ENCODE measurements around the gene LMNA. TPM values are rescaled to one million over a fixed set of nuclear protein-coding genes. Genes with fewer than 3 reads are reported as not detected.

Gene LMNA
- total RNA-seq, 1 experiment from 2014 or later: 51.0 TPM

- no peak overlapping the region for H3K4me2 ChIP-seq (ENCODE audit: insufficient read depth, insufficient read length, low read length)
- peak overlapping the region; percentile 61; the same call in 1 of the 2 replicates for H3K14ac ChIP-seq (ENCODE audit: insufficient read depth, low read length)
- H2BK12ac ChIP-seq (ENCODE audit: insufficient read length, low read depth, low read length): no peak overlapping the region
- no peaks in the 10 kb centered on the region for H3K9me3 ChIP-seq (ENCODE audit: control insufficient read depth, low read depth, low read length)
- H2BK20ac ChIP-seq (ENCODE audit: low read depth, low read length, poor library complexity, severe bottlenecking): no peak overlapping the region
- no peak overlapping the region for H2BK120ac ChIP-seq (ENCODE audit: low read depth, low read length, poor library complexity, severe bottlenecking)
- WGBS (ENCODE audit: extremely low coverage, insufficient read length, low lambda C conversion rate): no CpG with 5 or more reads among the region's 12 CpGs
- Mint-ChIP-seq H3K27ac (peak overlapping the region in 1 of 3 experiments; percentile 9; a peak in 2 of 7 replicates), H3K36me3 (ENCODE audit: insufficient read depth in 1 of 3, low read depth in 3 of 3) (peaks cover 0 to 15% (median 2%) of the 10 kb centered on the region in 3 experiments; a peak in 5 of 7 replicates), H3K27me3 (ENCODE audit: low read depth) (no peaks in the 10 kb centered on the region), H3K4me1 (peaks cover 41 to 46% of the 10 kb centered on the region in 2 experiments), H3K4me3 (no peak overlapping the region; a peak in 1 of 5 replicates), H3K9me3 (no peaks in the 10 kb centered on the region)
- H3K79me2 ChIP-seq (ENCODE audit: insufficient read depth, low read length): no peaks in the 10 kb centered on the region
- H4K20me1 ChIP-seq (ENCODE audit: control insufficient read depth, insufficient read depth, insufficient read length): no peaks in the 10 kb centered on the region
- H3K4ac ChIP-seq (ENCODE audit: low read depth, low read length): no peak overlapping the region
- no peak overlapping the region for H3T11ph ChIP-seq (ENCODE audit: low read length)
- no peak overlapping the region for H4K91ac ChIP-seq (ENCODE audit: insufficient read length, low read depth, low read length)
- H2AK5ac ChIP-seq (ENCODE audit: insufficient read length, low read length): no peak overlapping the region
- H3K4me1 ChIP-seq (ENCODE audit: insufficient read depth, low read length): peaks cover 10% of the 10 kb centered on the region
- H3K9ac ChIP-seq (ENCODE audit: extremely low read depth, insufficient read length, low read length): no peak overlapping the region
- H4K5ac ChIP-seq (ENCODE audit: insufficient read length, low read depth, low read length): no peak overlapping the region
- H2BK5ac ChIP-seq (ENCODE audit: insufficient read length, low read length): no peak overlapping the region
- no peak overlapping the region for H2BK15ac ChIP-seq (ENCODE audit: low read depth, low read length)
- no peak overlapping the region for H3K56ac ChIP-seq (ENCODE audit: insufficient read length, low read depth, low read length)
- no peak overlapping the region for H3K27ac ChIP-seq (ENCODE audit: insufficient read length, low read depth, low read length)
- no peak overlapping the region for H3K18ac ChIP-seq (ENCODE audit: insufficient read length, low read depth, low read length)
- H3K23ac ChIP-seq (ENCODE audit: insufficient read length, low read depth, low read length): no peak overlapping the region
- no peak for DNase-seq
- H2AFZ ChIP-seq (ENCODE audit: low read length): no peak overlapping the region
- H4K8ac ChIP-seq (replicated peaks; ENCODE audit: insufficient read length, low read depth, low read length): no peak overlapping the region
- no peaks in the 10 kb centered on the region for H3K79me1 ChIP-seq (ENCODE audit: insufficient read depth, low read depth, low read length, poor library complexity, severe bottlenecking)
- no peaks in the 10 kb centered on the region for H3K27me3 ChIP-seq (ENCODE audit: insufficient read depth, low read length)
- no peak for TF ChIP-seq CTCF (conservative IDR thresholded peaks at IDR 0.05)
- H3K23me2 ChIP-seq (ENCODE audit: insufficient read length, low read depth, low read length, poor library complexity, severe bottlenecking): peaks cover 5% of the 10 kb centered on the region
These were observed 41.4 kb downstream of the LMNA start for GRCh38 chr1:156155756-156156510.

Measured in H9 (cell line).